Esophagus squamous epithelium (tissue), 4 donors: ENCODE measurements around the gene ROPN1L.

Experiments used
- CTCF ChIP-seq, 6 experiments: fragments of 450-650 bp in 4 of 6; fragments of 200-600 bp in 2 of 6; sonication (generic) in 2 of 6; IDR thresholded peaks; one replicate each; pipeline ENCODE4 v1.5.1; 2016 to 2019; ENCODE audit warnings: antibody characterized with exemption in 6 of 6, mild to moderate bottlenecking in 4 of 6, moderate library complexity in 4 of 6
- POLR2A ChIP-seq, 4 donors: fragments of 450-650 bp; IDR thresholded peaks; one replicate each; pipeline ENCODE4 v1.6.1; 2017; ENCODE audit warnings: antibody characterized with exemption in 4 of 4, mild to moderate bottlenecking in 4 of 4, moderate library complexity in 3 of 4

GRCh38 chr5:10486511-10487344, 45.0 kb downstream of the ROPN1L start:
- TF ChIP-seq POLR2A (IDR thresholded peaks at IDR 0.05), result no peak
- TF ChIP-seq CTCF (IDR thresholded peaks at IDR 0.05), result no peak
